ENCODE results near the gene DEDD2.

The DEDD2 gene

DNA sequence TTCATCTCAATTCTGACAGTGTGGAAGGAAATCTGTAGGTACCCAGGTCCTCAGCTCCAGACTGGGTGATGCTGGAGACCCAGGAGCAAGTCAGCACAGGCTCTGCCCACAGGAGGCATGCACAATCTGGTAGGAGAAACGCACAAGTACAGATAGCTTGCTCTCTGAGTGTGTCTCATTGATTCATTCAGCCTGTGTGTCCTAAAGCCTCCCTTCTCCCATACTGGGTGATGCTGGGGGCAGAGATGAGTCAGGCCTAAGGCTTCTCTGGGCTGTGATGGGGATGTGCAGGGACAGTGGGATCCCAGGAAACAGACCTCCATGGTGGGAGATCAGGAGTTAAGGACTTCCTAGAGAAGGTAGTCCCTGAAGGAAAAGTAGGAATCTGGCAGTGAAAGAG is 9.4 kb upstream of the DEDD2 start:
- no peak for DNase-seq

- DNase-seq: no peak
Measured at GRCh38 chr19:42225718-42226292, 8.3 kb upstream of the DEDD2 start.

- DNase-seq: no peak
Measured at GRCh38 chr19:42224940-42225717, 7.7 kb upstream of the DEDD2 start.

GRCh38 chr19:42220751-42221097 is 3.2 kb upstream of the DEDD2 start:
- no peak for DNase-seq

GRCh38 chr19:42219812-42220750 is 2.6 kb upstream of the DEDD2 start, which contains the start of gene ZNF526:
TSS of gene ZNF526 (plus strand) at chr19:42220312. CDS start at chr19:42224404, 4,092 bp downstream.
- DNase-seq: peak; percentile 96

GRCh38 chr19:42216653-42217519 is 591 bp downstream of the DEDD2 start:
- DNase-seq: no peak

DNA sequence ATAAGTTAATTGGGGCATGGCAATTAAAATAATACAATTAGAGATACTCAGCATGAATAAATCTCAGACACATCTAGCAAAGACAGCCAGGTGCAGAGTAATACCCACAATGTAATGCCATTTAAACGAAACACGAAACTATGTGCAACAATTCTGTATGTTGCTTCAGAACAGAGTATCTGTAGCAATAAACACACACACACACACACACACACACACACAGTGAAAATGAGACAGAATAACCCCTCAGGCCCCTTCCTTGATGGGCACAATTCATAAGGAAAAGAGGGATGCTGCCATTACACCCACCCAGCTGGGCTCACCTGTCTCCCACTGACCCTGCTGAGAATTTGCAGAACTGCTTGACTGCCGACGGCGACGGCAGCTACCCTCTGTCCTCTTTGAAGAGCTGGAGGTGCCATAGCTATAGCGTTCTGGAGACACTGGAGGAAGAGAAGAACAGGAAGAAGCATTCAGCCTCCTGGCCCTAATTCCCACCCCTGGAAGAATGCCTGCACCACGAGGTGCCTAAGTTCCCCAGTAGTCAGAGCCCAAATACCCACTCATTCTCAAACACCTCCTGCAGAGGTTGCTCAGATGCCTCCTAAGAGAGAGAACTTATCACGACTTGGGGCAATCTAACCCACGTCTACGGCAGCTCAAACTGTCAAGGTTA is 2.5 kb downstream of the DEDD2 start:
- DNase-seq: no peak

- no peak for DNase-seq
Measured at GRCh38 chr19:42212886-42213285, 4.6 kb downstream of the DEDD2 start.

GRCh38 chr19:42208612-42209011 is 8.9 kb downstream of the DEDD2 start:
- no peak for DNase-seq

DNA sequence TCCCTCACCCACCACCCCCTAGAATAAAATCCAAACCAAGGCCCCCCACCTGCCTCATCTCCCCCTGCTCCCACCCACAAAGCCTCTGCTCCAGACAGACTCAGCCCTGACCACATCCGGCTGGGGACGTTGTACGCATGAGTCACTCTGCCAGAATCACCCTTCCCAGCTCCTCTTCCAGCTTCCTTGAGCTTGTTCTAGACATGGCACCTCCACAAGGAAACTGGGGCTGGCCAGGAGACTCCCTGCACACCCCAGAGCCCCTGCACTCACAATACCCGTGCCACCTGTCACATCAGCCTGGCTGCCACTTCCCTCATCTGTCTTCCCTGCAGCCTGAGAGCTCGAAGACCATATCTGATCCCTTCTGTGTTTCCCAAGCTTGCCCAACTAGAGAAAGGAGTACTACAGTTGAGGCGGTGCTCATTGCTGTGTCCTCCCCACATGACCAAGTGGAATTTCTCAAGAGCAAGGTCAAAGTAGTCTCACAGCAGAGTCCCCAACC is 9.7 kb downstream of the DEDD2 start:
- no peak for DNase-seq

- no peak for DNase-seq
Measured at GRCh38 chr19:42206871-42207755, 10.4 kb downstream of the DEDD2 start.

GRCh38 chr19:42204664-42205063 is 12.8 kb downstream of the DEDD2 start:
- no peak for DNase-seq

GRCh38 chr19:42203700-42204099 is 13.8 kb downstream of the DEDD2 start:
- no peak for DNase-seq

- DNase-seq: no peak
Measured at GRCh38 chr19:42202290-42202880, 15.1 kb downstream of the DEDD2 start.

DNA sequence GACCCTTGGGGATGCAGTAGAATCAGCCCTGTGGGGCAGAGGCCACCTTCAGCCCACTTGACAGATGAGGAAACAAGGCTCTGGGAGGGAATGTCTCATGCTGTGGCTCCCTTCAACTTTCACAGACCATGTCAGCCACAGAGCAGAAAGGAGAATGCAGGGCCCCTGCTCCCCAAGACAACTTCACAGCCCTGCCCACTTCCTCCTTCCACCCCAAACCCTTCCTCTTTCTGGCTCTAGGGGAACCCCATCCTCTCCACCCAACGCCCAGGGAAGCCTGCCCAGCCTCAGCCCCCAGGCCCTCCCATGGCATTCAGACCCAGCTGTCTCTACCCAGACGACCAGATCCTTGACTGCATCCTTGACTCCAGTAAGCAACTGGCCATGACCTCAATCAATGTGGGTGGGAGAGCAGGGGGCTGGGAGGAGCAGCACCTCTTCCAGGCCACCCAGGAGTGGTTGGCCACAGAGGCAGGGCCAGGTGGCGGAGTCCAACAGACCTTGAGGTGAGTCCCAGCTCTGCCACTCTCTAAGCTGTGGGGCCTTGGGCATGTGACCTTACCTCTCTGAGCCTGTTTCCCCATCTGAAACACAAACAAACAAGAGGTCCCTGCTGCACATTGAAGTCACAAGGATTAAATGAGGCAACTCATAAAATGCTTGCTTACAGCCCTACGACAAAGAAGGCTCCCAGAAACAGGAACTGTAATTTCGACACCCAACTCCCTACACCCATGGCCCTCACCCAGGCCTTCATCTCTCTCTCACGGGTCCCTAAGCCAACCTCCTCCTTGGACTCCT is 15.8 kb downstream of the DEDD2 start:
- peak; percentile 61 for DNase-seq

DNA sequence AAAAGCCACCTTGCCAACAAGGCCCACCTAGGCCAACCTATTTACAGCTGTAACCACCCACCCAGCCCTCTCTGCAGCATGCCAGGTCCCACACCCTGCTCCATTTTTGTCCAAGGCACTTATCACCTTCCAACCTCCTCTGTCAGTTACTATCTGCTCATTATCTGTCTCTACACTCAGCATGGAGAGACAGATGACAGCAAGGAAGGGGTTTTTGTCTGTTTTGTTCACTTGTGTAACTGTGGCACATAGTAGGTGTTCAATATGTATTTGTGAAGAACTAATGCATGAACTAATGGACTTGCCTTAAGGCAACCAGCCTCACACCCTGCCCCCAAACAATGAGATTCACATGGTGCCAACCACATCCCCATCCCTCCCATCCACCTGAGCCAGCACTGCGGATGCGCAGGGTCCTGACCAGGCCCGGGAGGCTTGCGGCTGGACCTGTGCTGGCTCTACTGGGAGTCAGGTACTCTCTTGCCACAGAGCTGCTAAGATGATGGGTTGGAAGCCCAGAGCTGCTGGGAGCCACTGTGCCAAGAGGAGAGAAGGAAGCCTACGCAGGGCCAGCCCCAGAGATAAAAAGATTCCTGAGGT is 17.3 kb downstream of the DEDD2 start:
- DNase-seq: no peak

DNA sequence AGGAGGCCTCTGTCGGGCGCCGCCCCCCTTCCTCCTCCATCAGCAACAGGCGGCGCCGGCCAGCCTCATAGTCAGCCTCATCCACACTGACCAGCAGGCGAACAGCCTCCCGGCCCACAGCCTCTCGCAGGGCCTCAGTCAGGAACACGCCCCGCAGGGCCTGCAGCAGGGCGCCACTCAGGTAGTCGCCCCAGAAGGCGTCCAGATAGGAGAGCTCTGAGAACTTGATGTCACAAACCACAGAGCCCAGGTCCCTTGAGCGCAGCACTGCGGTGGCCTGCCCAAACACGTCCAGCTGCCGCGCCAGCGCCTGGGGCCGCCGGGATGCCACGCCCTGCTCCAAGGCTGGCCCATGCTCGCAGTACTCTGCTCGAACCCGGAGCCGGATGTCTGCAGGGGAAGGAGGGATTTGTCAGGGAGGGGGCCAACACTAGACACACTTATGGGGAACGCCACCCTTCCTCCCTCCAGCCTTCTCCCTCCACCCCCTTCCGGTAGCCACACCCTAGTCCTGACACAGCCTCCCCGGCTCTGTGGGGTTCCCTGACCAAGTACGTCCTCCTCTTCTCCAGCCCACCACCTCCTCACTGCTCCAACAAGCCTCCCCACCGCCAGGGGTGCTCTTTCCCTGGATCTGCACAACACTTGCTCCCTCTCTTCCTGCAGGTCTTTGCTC is 17.9 kb downstream of the DEDD2 start:
- peak; percentile 62 for DNase-seq

Measured in central memory CD4-positive, alpha-beta T cell (primary cell).